PC-9 (cell line): ENCODE measurements around the gene TRIM44. TPM values are rescaled to one million over a fixed set of nuclear protein-coding genes. Genes with fewer than 3 reads are reported as not detected.

Experiments
- BruUV-seq: library from RNA; stranded (reverse); fragments of 400-500 nt; replicated peaks from 2 replicates; lab custom pipeline; 2021; lab: Mats Ljungman, UMichigan
- CTCF ChIA-PET: fragments of 300-600 bp; sonication (Branson Sonifier 250); formaldehyde crosslinking; loops from one replicate; lab custom pipeline; 2022; ENCODE audit warnings: antibody characterized with exemption; lab: Charles Lee
- POLR2A ChIA-PET: fragments of 300-600 bp; sonication (Branson Sonifier 250); formaldehyde crosslinking; loops from one replicate; lab custom pipeline; 2022; ENCODE audit warnings: antibody characterized with exemption; ENCODE audit not compliant: unreplicated experiment; lab: Charles Lee
- DNase-seq, 2 experiments: peaks; one replicate each; pipeline versions ENCODE4 v3.0.0 to v3.0.0-alpha.2; 2015 to 2022; ENCODE audit warnings: mixed read lengths in 1 of 2
- H2AFZ ChIP-seq: fragments of 200-600 bp; sonication (generic); 2 replicates; pipeline ENCODE4 v1.8.1; 2017; ENCODE audit warnings: antibody characterized with exemption
- H3F3A ChIP-seq: fragments of 200-600 bp; sonication (generic); 2 replicates; pipeline ENCODE4 v1.8.1; 2017; ENCODE audit warnings: antibody characterized with exemption, mild to moderate bottlenecking, low read depth; ENCODE audit not compliant: insufficient read depth
- H3K27ac ChIP-seq: fragments of 200-600 bp; sonication (generic); 2 replicates; pipeline ENCODE4 v1.6.1; 2016; ENCODE audit warnings: mixed run types
- H3K27me3 ChIP-seq: fragments of 200-600 bp; sonication (generic); 2 replicates; pipeline ENCODE4 v1.6.1; 2016; ENCODE audit warnings: low read depth, mixed run types; ENCODE audit not compliant: insufficient read depth
- H3K36me3 ChIP-seq: fragments of 200-600 bp; sonication (generic); 2 replicates; pipeline ENCODE4 v1.6.1; 2016; ENCODE audit warnings: low read depth, mixed run types
- H3K4me1 ChIP-seq: fragments of 200-600 bp; sonication (generic); replicated peaks from 2 replicates; pipeline ENCODE4 v1.6.1; 2016; ENCODE audit warnings: mixed run types; ENCODE audit not compliant: insufficient read depth
- H3K4me2 ChIP-seq: fragments of 200-600 bp; sonication (generic); 2 replicates; pipeline ENCODE4 v1.6.1; 2017; ENCODE audit warnings: mixed run types
- H3K4me3 ChIP-seq: fragments of 200-600 bp; sonication (generic); 2 replicates; pipeline ENCODE4 v1.6.1; 2016; ENCODE audit warnings: mixed run types
- H3K79me2 ChIP-seq: fragments of 200-600 bp; sonication (generic); 2 replicates; pipeline ENCODE4 v1.6.1; 2017; ENCODE audit warnings: low read depth, mixed run types
- H3K9me2 ChIP-seq: fragments of 200-600 bp; sonication (generic); 2 replicates; pipeline ENCODE4 v1.8.1; 2017; ENCODE audit warnings: mild to moderate bottlenecking; ENCODE audit not compliant: insufficient read depth
- H3K9me3 ChIP-seq: fragments of 200-600 bp; sonication (generic); 2 replicates; pipeline ENCODE4 v1.8.1; 2016; ENCODE audit warnings: low read depth; ENCODE audit not compliant: insufficient read depth
- H4K20me1 ChIP-seq: fragments of 200-600 bp; sonication (generic); 2 replicates; pipeline ENCODE4 v1.8.1; 2017; ENCODE audit not compliant: insufficient read depth
- EZH2 ChIP-seq: fragments of 200-600 bp; sonication (generic); IDR thresholded peaks from 2 replicates; pipeline ENCODE4 v1.8.0; 2017; ENCODE audit warnings: antibody characterized with exemption, low read depth
- intact Hi-C: fragments of 100-400 bp; cut with micrococcal nuclease; formaldehyde crosslinking; loops from one replicate; pipeline ENCODE4 v1.10.0; 2022; ENCODE audit not compliant: unreplicated experiment
- total RNA-seq: library from RNA; stranded (reverse); gene quantifications from 2 replicates; pipeline ENCODE4 v1.2.3, GENCODE V29; 2021
- TF ChIP-seq, protein P1 (sequence below): fragments of 200-600 bp; sonication (generic); conservative IDR thresholded peaks from 2 replicates; pipeline ENCODE4 v1.6.1; 2017; ENCODE audit warnings: mixed run types, antibody characterized with exemption, mild to moderate bottlenecking, moderate library complexity

The TRIM44 gene
- total RNA-seq, 1 experiment from 2014 or later: 100 TPM

DNA sequence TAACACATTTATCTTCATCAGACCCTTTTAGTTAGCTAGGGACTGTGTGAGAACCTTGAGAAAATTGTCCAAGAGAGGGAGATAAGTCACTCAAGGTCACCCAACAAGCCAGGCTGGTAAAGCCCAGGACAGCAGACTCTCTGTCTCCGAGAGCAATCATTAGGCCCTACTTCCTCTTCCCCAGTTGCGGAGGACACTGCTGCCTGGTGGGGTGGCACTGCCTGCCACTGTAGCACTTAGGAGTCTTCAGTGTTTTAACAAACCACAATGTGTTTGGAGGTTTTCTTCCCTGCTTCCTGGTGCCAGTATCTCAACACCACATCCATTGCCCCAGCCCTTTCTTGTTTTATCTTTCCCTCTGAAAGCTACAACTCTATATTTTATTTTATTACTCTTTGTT, 149.2 kb downstream of the TRIM44 start:
- no TSS peak for BruUV-seq
- H2AFZ ChIP-seq: no peak overlapping the region
- ChIA-PET POLR2A (interaction anchor here (0.6 kb wide), 1 partner anchor 694 kb away, joined by 4 read pairs; no protein-coding TSS in a partner anchor), CTCF (no interaction called here)
- no peaks in the 10 kb centered on the region for H3K27me3 ChIP-seq
- H3K9me3 ChIP-seq: no peaks in the 10 kb centered on the region
- H3F3A ChIP-seq: no peaks in the 10 kb centered on the region
- H3K4me3 ChIP-seq: no peak overlapping the region
- 0 out of 2 replicates have a peak, but pooled peaks cover 11% of the 10 kb centered on the region for H3K36me3 ChIP-seq
- TF ChIP-seq EZH2: no peak
- TF ChIP-seq, protein P1, sequence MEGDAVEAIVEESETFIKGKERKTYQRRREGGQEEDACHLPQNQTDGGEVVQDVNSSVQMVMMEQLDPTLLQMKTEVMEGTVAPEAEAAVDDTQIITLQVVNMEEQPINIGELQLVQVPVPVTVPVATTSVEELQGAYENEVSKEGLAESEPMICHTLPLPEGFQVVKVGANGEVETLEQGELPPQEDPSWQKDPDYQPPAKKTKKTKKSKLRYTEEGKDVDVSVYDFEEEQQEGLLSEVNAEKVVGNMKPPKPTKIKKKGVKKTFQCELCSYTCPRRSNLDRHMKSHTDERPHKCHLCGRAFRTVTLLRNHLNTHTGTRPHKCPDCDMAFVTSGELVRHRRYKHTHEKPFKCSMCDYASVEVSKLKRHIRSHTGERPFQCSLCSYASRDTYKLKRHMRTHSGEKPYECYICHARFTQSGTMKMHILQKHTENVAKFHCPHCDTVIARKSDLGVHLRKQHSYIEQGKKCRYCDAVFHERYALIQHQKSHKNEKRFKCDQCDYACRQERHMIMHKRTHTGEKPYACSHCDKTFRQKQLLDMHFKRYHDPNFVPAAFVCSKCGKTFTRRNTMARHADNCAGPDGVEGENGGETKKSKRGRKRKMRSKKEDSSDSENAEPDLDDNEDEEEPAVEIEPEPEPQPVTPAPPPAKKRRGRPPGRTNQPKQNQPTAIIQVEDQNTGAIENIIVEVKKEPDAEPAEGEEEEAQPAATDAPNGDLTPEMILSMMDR: no peak
- H4K20me1 ChIP-seq: no peaks in the 10 kb centered on the region
- no peak overlapping the region for H3K4me2 ChIP-seq
- intact Hi-C loops: no loop called here
- no peak for DNase-seq
- no peaks in the 10 kb centered on the region for H3K9me2 ChIP-seq
- no peaks in the 10 kb centered on the region for H3K79me2 ChIP-seq
- H3K4me1 ChIP-seq: 0 out of 2 replicates have a peak, but pooled peaks cover 4% of the 10 kb centered on the region
- no peak overlapping the region for H3K27ac ChIP-seq

DNA sequence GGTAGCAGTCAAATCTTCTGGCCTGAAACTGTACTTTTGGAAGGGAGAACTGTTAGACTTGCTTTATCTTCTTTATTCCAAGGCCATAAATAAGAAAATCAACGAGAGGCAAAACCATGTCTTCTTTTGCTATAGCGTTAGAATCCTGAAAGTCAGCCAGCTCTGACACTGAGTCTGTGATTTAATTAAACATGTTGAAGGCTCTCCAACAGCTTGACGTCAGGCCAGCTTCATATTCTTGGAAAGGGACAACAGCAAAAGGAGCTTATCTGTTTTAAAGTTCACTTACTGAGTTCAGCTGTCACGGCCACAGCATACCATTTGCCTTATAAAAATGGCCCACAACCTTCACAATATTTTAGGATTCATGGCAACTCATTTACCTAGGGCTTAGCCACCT, 150.3 kb downstream of the TRIM44 start:
- CTCF ChIA-PET: no interaction called here
- TF ChIP-seq, protein P1: no peak
- TF ChIP-seq EZH2: no peak
- H3K4me1 ChIP-seq: 0 out of 2 replicates have a peak, but pooled peaks cover 4% of the 10 kb centered on the region
- no peak overlapping the region for H3K4me2 ChIP-seq
- no peak for DNase-seq
- H3K36me3 ChIP-seq: 0 out of 2 replicates have a peak, but pooled peaks cover 11% of the 10 kb centered on the region
- intact Hi-C loops: no loop called here
- no peaks in the 10 kb centered on the region for H4K20me1 ChIP-seq
- no peak overlapping the region for H2AFZ ChIP-seq
- H3K4me3 ChIP-seq: no peak overlapping the region
- no peaks in the 10 kb centered on the region for H3K79me2 ChIP-seq
- H3K27ac ChIP-seq: no peak overlapping the region
- BruUV-seq: no TSS peak
- no peaks in the 10 kb centered on the region for H3F3A ChIP-seq
- no peaks in the 10 kb centered on the region for H3K27me3 ChIP-seq
- no peaks in the 10 kb centered on the region for H3K9me3 ChIP-seq
- POLR2A ChIA-PET: no interaction called here
- H3K9me2 ChIP-seq: no peaks in the 10 kb centered on the region

- 0 out of 2 replicates have a peak, but pooled peaks cover 11% of the 10 kb centered on the region for H3K36me3 ChIP-seq
- CTCF ChIA-PET: no interaction called here
- no TSS peak for BruUV-seq
- H3K4me2 ChIP-seq: no peak overlapping the region
- no peak for DNase-seq
- no peaks in the 10 kb centered on the region for H3K9me3 ChIP-seq
- H3K27ac ChIP-seq: no peak overlapping the region
- H3K79me2 ChIP-seq: no peaks in the 10 kb centered on the region
- H3K4me3 ChIP-seq: no peak overlapping the region
- POLR2A ChIA-PET: interaction anchor here (0.7 kb wide), 1 partner anchor 383 kb away, joined by 7 read pairs; no protein-coding TSS in a partner anchor
- TF ChIP-seq EZH2: no peak
- TF ChIP-seq, protein P1: no peak
- no peaks in the 10 kb centered on the region for H4K20me1 ChIP-seq
- intact Hi-C loops: no loop called here
- H3K4me1 ChIP-seq: 0 out of 2 replicates have a peak, but pooled peaks cover 4% of the 10 kb centered on the region
- no peaks in the 10 kb centered on the region for H3F3A ChIP-seq
- H3K27me3 ChIP-seq: no peaks in the 10 kb centered on the region
- no peak overlapping the region for H2AFZ ChIP-seq
- H3K9me2 ChIP-seq: no peaks in the 10 kb centered on the region
Observed at GRCh38 chr11:35814081-35814695, 151.6 kb downstream of the TRIM44 start.
